Measurements from ENCODE around the gene LRP2.

The LRP2 gene

GRCh38 chr2:169232551-169233154 is 129.7 kb downstream of the LRP2 start:
- DNase-seq, result no peak

DNA sequence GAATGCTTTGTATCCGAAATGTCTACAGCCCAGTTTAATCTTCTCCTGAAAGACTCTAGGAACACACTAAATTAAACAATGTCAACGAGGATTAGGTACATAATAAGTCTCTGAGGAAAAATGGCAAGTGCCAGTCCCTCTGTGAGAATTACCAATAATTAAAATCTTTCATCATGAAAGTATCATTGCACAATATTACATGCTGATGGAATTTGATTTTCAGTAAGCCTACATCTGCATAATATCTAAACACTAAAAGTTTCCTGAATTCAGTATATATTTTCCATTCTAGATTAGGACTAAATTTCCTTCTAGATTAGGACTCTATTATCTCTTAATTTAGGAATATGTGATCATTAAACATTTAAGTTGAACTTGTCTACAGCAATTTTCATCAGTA is 132.1 kb downstream of the LRP2 start:
- no peak for DNase-seq

DNA sequence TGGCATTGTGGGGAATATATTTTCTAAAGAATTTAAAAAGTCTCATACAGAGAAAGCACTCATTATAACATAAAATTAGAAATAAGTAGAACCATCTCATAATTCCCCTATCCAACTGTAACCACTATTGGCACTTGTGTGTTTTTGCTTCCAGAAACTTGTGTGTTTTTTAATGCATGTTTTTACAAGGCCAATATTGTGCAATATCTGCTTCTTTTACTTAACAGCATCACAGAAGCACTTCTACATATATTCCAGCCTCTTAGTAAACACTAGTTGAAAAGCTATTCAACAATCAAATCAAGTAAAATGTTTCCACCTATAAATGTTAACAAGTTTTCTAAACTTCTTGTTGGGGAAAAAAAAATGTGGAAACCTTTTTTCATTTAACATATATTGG is 132.7 kb downstream of the LRP2 start:
- DNase-seq, result no peak

- no peak for DNase-seq
Measured at GRCh38 chr2:169225906-169226305, 136.4 kb downstream of the LRP2 start.

DNA sequence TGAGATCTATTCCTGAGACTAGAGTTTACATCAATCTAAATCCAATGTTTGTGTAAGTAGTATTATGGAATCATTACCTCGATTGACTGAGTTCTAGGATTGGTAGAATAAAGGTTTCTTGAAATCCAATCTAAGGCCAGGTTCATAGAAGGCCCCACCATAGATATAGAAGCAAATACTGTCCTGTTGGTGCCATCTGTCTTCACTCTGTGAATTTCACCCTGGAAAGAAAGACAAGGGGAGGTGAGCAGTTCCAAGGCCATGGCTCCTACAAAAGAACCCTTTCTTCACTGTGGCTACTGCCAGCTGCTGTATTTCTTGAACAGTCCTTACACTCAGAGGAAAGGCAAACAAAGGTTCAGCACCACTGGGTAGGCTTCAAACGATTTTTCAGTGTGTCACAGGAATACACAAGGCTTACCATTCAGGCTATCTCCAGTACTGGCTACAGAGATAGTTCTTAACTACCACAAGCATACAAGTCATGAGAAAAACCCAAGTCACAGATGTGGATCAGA is 137.0 kb downstream of the LRP2 start:
- no peak for DNase-seq

DNA sequence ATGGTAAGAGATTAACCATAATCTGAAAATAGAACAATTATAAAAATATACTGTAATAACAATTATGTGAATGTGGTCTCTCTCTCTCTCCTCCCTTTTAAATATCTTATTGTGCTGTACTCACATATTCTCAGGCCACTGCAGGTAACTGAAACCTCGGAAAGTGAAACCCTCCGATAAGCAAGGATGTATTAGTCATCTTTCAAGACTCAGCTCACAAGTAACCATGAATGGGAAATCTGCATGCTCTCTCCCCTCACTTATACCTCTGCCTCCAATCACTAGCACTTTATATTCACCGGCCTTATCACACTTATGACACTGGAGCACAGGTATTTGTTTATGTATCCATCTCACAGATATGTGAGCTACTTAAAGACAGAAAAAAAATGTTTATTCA is 139.7 kb downstream of the LRP2 start:
- DNase-seq, result no peak

DNA sequence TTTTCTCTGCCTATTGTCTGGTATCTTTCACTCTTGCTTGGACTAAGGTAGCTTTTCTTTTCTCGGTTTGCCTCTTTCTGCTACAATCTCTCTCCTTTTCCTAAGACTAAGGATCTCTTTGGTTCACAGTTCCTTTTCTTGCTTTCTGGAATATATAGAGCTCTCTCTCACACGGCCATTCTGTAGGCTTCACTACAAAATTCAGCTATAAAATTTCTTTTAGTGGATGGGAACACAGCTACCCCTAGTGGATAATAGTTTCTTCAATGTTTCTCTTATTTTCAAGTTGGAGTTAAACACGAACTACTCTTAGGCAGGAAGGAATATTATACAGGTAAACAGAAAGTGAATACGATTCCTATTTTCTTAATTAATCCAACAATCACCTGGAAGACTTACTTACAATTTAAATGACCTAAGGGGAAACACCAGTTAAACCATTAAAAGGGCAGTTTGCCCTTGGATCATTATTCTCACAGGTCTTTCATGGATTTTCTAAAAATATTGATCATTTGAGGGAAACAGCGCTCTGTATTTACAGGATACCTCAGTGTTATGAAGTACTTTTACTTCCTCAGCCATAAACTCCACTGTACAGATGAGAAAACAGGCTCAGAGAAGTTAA is 140.5 kb downstream of the LRP2 start:
- DNase-seq, result no peak

GRCh38 chr2:169210917-169211316 is 151.4 kb downstream of the LRP2 start:
- no peak for DNase-seq

DNA sequence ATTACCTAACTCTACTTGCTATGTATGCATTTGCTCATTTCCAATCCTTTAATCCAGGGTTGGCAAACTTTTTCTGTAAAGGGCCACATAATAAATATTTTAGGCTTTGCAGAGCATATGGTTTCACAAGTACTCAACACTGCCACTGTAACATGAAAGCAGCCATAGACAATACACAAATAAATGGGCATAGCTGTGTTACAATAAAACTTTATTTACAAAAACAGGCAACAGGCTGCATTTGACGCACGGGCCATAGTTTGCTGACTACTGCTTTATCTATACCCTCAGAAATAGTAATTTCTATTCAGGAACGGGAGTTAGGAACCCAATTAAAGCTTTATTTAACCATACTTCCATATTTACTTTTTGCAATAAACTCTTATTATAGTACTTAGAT is 154.3 kb downstream of the LRP2 start:
- no peak for DNase-seq

DNA sequence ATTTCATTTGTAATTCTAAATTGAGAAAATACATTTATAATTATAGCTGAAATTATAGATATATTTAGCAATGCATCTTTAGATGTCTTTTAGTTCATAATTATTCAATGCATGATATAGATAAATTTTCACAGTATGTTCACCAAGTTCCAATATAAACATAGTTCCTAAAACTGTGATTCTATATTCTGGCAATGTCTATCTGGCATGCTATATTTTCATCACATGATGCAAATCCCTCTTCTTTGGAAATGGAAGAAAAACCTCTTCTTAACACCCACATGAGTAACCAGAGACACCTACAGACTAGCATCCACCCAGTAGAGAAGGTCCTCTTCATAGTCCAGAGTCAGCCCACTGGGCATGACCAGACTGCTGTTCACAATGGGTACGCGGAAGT is 157.2 kb downstream of the LRP2 start:
- no peak for DNase-seq

DNA sequence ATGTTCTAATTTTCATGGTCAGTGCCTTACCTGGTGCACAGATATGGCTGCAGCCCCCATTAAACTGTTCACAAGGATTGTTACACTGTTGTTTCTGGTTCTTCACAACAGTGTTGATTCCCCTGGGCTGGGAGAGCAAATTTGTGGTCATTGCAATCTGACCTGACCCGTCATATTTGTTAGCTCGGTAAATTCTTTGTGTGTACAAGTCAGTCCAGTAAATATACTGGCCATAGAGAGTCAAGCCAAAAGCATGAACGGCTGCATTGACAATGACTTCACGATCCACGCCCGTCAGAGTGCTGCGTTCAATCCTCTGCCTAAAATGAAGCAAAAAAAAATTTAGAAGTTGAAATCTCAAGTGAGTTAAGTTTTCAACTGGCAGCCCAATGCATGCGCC is 158.4 kb downstream of the LRP2 start:
- no peak for DNase-seq

GRCh38 chr2:169200756-169201155 is 161.6 kb downstream of the LRP2 start:
- DNase-seq, result no peak

DNA sequence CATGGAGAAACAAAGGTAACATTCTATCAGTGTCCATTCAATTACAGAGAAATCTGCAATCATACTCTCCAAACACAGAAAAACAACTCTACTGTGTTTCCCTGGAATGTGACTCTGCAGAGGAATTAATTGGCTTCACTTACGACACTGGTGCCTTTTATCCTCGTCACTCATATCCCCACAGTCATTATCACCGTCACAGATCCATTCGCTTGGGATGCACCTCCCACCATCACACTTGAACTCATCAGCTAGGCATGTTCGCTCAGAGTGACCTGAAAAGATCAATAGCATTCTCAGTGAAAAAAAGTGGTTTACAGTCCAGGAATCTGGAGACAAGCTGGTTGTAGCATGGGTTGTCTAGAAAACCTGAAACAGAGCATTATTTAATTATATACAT is 168.7 kb downstream of the LRP2 start:
- DNase-seq, result no peak

- DNase-seq, result no peak
Measured at GRCh38 chr2:169190197-169190775, 172.0 kb downstream of the LRP2 start.

DNA sequence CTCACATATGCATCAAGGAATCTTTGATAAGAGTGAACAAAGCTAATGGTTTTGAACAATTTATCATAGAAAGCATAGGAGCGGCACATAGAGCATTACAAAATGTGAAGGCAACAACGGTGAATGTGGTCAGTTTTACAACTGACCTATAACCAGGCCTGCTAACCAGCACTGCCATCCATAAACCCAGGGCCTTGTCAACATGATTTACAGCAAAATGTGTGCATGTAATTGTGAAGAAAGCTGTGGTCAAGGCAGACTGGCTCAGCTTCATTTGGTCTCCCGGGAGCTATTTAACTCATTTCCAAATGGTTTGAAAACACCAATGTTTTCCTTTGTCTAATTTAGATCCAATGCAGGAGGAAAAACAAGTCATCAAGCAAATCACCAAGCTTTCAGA is 173.2 kb downstream of the LRP2 start:
- no peak for DNase-seq

DNA sequence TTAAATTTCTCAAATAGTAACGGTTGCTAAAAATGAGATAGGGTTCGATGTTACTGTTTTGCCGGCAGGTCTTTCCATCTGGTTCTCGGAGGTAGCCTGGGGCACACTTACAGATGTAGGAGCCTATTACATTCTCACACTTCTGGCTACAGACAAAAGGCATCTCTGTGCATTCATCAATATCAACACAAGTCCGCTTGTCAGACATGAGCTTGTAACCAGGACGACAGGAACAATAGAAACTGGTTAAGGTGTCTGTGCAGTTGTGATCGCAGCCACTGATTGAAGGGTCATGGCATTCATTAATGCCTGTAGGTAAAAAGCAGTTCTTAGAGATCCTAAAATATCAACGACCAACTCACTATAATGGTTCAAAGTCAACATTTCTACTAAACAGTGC is 176.6 kb downstream of the LRP2 start:
- no peak for DNase-seq

DNA sequence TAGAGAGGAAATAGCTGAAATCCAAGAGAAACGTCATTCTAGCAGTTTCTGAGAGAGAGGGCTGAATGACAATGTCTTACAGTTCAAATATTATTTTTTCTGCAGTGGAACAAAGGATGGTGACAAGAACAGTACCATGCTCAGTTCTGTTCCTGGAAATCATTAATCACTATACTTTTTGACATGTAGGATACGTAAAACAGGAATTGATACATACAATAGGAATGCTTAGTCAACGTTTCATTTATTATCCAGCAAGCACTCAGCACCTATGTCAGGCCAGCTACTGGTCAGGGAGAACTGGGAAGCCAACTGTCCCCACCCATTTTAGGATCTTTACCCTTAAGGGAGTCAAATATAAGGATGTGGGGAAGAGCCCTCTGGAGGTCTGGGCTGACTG is 178.3 kb downstream of the LRP2 start:
- DNase-seq, result no peak

DNA sequence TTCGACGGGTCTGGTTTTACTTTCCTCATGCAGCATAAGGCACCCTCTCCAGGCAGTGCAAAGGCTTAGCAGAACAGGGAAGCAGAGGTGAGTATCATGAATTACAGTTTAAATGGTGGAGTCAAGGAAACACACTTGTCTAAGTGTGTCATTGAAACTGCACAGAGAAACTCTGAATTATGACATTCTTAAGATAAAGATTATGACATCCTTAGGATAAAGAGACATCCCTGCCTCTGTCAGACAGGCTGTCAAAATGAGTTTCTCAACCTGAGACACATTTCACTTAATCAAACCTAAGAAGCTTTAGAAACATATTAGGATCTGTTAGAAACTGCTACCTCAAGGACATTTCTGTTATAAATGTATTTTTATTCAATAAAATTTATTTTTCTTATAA is 179.8 kb downstream of the LRP2 start:
- DNase-seq, result no peak

DNA sequence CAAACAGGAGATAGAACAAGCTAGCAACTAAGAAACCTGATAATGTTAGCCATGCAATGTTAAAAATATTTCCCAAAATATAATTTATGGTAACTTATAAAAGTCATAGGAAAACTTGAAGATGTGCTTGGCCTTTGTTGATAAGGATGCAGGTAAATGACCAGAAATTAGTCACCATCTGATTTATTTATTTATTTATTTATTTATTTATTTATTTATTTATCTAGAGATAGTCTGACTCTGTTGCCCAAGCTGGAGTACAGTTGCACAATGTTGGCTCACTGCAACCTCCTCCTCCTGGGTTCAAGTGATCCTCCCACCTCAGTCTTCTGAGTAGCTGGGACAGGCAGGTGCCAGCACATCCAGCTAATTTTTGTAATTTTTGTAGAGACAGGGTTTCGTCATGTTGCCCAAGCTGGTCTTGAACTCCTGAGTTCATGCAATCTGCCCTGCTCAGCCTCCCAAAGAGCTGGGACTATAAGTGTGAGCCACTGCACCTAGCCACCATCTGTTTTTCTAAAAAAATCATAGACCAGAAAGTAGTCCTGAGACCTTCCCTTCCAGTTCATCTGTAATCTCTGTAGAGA is 183.4 kb downstream of the LRP2 start:
- DNase-seq, result no peak

GRCh38 chr2:169178364-169178763 is 184.0 kb downstream of the LRP2 start:
- no peak for DNase-seq

GRCh38 chr2:169175112-169175511 is 187.2 kb downstream of the LRP2 start:
- no peak for DNase-seq

- DNase-seq, result no peak
Measured at GRCh38 chr2:169173876-169174275, 188.5 kb downstream of the LRP2 start.

- no peak for DNase-seq
Measured at GRCh38 chr2:169172914-169173313, 189.4 kb downstream of the LRP2 start.

DNA sequence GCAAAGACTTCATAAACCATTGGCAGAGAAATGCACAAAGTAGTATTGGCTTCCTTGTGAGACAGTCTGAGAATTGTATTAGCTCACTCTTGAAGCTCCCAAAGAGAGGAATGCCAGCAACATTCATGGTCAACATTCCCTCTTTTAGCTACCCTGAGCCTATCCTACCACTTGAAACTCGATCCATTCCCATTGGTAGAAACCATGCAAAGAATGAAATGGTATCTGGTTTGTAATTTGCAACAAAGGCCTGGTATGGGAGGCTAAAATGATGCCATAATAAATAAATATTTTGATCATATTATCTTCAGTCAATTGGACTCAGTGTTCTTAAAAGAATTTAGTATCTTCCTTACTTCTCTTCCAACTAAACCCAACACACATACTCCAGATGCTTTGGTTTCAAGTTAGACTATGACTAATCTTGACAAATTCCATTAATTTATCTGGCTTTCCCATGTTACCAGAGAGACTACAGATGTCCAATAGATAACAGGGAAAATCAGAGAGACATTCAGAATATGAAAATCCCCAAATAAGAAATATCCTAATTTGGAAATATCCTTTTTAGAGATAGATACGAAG is 190.1 kb downstream of the LRP2 start:
- DNase-seq, result no peak

Data from stimulated activated CD4-positive, alpha-beta T cell treated with anti-CD3 and anti-CD28 coated beads, Interleukin-4, amount 100 ng/mL, for 24 hours (primary cell).